Panc1 (cell line): ENCODE data around the gene GDI2. TPM values are rescaled to one million over a fixed set of nuclear protein-coding genes. Genes with fewer than 3 reads are reported as not detected.
"Not testable (repeated sequence)": the region's sequence is repeated elsewhere in the genome, so short reads cannot be mapped to it uniquely, and the experiment has no call there.

Experiments used
- ATAC-seq: fragments of 200-7000 bp; cut with Tn5 transposase; 2 replicates; pipeline ENCODE4 v1.9.1; 2020; ENCODE audit warnings: mild to moderate bottlenecking, moderate library complexity
- BruUV-seq: library from RNA; stranded (reverse); fragments of 400-500 nt; replicated peaks from 2 replicates; lab custom pipeline; 2021; lab: Mats Ljungman, UMichigan
- CTCF ChIA-PET: fragments of 300-600 bp; sonication (Branson Sonifier 250); formaldehyde crosslinking; loops from one replicate; lab custom pipeline; 2022; ENCODE audit warnings: antibody characterized with exemption; lab: Charles Lee
- POLR2A ChIA-PET: fragments of 300-600 bp; sonication (Branson Sonifier 250); formaldehyde crosslinking; loops from one replicate; lab custom pipeline; 2022; ENCODE audit warnings: antibody characterized with exemption; lab: Charles Lee
- DNase-seq: peaks from one replicate; pipeline ENCODE4 v3.0.0-alpha.2; 2010; ENCODE audit warnings: low read depth, low spot score
- H3K27ac ChIP-seq: 2 replicates; pipeline ENCODE4 v1.5.1; 2011; ENCODE audit warnings: mild to moderate bottlenecking, low read length, inconsistent platforms
- H3K27me3 ChIP-seq: fragments of 200-500 bp; sonication (Bioruptor generic); 2 replicates; pipeline ENCODE4 v1.6.0; 2014; ENCODE audit warnings: low read length, inconsistent platforms; ENCODE audit not compliant: control insufficient read depth, insufficient read depth
- H3K36me3 ChIP-seq: fragments of 200-500 bp; sonication (Bioruptor generic); 2 replicates; pipeline ENCODE4 v1.5.1; 2014; ENCODE audit warnings: inconsistent platforms, mild to moderate bottlenecking, low read length, moderate library complexity; ENCODE audit not compliant: control insufficient read depth, insufficient read depth
- H3K4me1 ChIP-seq: 2 replicates; pipeline ENCODE4 v1.5.1; 2011; ENCODE audit warnings: inconsistent platforms, mild to moderate bottlenecking, low read length, moderate library complexity; ENCODE audit not compliant: control insufficient read depth, insufficient read depth
- H3K4me3 ChIP-seq, 2 experiments: 2 replicates each; pipeline ENCODE4 v1.5.1; 2011 to 2012; ENCODE audit warnings: low read depth in 2 of 2, low read length in 2 of 2, mild to moderate bottlenecking in 2 of 2, inconsistent platforms in 1 of 2, moderate library complexity in 1 of 2
- H3K9me3 ChIP-seq: fragments of 200-500 bp; sonication (Bioruptor generic); 2 replicates; pipeline ENCODE4 v1.5.1; 2014; ENCODE audit warnings: low read depth, mild to moderate bottlenecking, inconsistent platforms, low read length, moderate library complexity; ENCODE audit not compliant: control insufficient read depth, insufficient read depth
- CTCF ChIP-seq: fragments of 450-650 bp; IDR thresholded peaks from 2 replicates; pipeline ENCODE4 v1.5.1; 2017; ENCODE audit warnings: mild to moderate bottlenecking
- POLR2AphosphoS5 ChIP-seq: IDR thresholded peaks from 2 replicates; pipeline ENCODE4 v1.6.1; 2012; ENCODE audit warnings: mild to moderate bottlenecking, low read depth, low read length, moderate library complexity
- SIN3A ChIP-seq: IDR thresholded peaks from 2 replicates; pipeline ENCODE4 v1.6.1; 2012; ENCODE audit warnings: low read depth, mild to moderate bottlenecking, low read length, moderate library complexity, borderline replicate concordance; ENCODE audit not compliant: insufficient read depth
- TCF7L2 ChIP-seq: IDR thresholded peaks from 2 replicates; pipeline ENCODE4 v1.6.1; 2011; ENCODE audit warnings: mild to moderate bottlenecking, low read depth, low read length, inconsistent platforms
- in situ Hi-C: cut with HindIII; loops from 2 replicates; pipeline ENCODE4 v1.10.0; 2016; ENCODE audit warnings: low sequenced_read_pairs, low pct_unique_long_range_greater_than_20kb
- intact Hi-C: fragments of 100-400 bp; cut with micrococcal nuclease; formaldehyde crosslinking; loops from one replicate; pipeline ENCODE4 v1.10.0; 2022; ENCODE audit not compliant: unreplicated experiment
- total RNA-seq: library from RNA; stranded (reverse); gene quantifications from one replicate; pipeline ENCODE4 v1.2.1, GENCODE V29; 2021; ENCODE audit not compliant: unreplicated experiment
- TF ChIP-seq, protein P1 (sequence below), 2 experiments: IDR thresholded peaks; 2 replicates each; pipeline ENCODE4 v1.6.1; 2011 to 2012; ENCODE audit warnings: low read depth in 2 of 2, control low read depth in 1 of 2, low read length in 1 of 2, mild to moderate bottlenecking in 1 of 2, moderate library complexity in 1 of 2; ENCODE audit not compliant: insufficient read depth in 1 of 2

The GDI2 gene
- total RNA-seq, 1 experiment from 2014 or later = 130 TPM

- 0 out of 2 replicates have a peak, but pooled peaks cover 3% of the 10 kb centered on the region for H3K4me1 ChIP-seq
- H3K27me3 ChIP-seq = no peaks in the 10 kb centered on the region
- H3K4me3 ChIP-seq = no peak overlapping the region
- no peaks in the 10 kb centered on the region for H3K9me3 ChIP-seq
- no TSS peak for BruUV-seq
- H3K27ac ChIP-seq = no peak overlapping the region
- CTCF ChIA-PET = no interaction called here
- H3K36me3 ChIP-seq = no peaks in the 10 kb centered on the region
- POLR2A ChIA-PET = no interaction called here
- ATAC-seq (no peak), DNase-seq (no peak)
- in situ Hi-C loops (no loop called here), intact Hi-C loops (no loop called here)
- TF ChIP-seq CTCF = no peak
- no peak for TF ChIP-seq POLR2AphosphoS5
- TF ChIP-seq TCF7L2 = no peak
- TF ChIP-seq, protein P1, sequence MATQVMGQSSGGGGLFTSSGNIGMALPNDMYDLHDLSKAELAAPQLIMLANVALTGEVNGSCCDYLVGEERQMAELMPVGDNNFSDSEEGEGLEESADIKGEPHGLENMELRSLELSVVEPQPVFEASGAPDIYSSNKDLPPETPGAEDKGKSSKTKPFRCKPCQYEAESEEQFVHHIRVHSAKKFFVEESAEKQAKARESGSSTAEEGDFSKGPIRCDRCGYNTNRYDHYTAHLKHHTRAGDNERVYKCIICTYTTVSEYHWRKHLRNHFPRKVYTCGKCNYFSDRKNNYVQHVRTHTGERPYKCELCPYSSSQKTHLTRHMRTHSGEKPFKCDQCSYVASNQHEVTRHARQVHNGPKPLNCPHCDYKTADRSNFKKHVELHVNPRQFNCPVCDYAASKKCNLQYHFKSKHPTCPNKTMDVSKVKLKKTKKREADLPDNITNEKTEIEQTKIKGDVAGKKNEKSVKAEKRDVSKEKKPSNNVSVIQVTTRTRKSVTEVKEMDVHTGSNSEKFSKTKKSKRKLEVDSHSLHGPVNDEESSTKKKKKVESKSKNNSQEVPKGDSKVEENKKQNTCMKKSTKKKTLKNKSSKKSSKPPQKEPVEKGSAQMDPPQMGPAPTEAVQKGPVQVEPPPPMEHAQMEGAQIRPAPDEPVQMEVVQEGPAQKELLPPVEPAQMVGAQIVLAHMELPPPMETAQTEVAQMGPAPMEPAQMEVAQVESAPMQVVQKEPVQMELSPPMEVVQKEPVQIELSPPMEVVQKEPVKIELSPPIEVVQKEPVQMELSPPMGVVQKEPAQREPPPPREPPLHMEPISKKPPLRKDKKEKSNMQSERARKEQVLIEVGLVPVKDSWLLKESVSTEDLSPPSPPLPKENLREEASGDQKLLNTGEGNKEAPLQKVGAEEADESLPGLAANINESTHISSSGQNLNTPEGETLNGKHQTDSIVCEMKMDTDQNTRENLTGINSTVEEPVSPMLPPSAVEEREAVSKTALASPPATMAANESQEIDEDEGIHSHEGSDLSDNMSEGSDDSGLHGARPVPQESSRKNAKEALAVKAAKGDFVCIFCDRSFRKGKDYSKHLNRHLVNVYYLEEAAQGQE (IDR thresholded peaks at IDR 0.05; ENCODE audit: insufficient read depth in 1 of 2, low read depth in 2 of 2, low read length in 1 of 2) = no peak
- TF ChIP-seq SIN3A = no peak
Observed at GRCh38 chr10:5841965-5842364, 28.7 kb upstream of the GDI2 start.

DNA sequence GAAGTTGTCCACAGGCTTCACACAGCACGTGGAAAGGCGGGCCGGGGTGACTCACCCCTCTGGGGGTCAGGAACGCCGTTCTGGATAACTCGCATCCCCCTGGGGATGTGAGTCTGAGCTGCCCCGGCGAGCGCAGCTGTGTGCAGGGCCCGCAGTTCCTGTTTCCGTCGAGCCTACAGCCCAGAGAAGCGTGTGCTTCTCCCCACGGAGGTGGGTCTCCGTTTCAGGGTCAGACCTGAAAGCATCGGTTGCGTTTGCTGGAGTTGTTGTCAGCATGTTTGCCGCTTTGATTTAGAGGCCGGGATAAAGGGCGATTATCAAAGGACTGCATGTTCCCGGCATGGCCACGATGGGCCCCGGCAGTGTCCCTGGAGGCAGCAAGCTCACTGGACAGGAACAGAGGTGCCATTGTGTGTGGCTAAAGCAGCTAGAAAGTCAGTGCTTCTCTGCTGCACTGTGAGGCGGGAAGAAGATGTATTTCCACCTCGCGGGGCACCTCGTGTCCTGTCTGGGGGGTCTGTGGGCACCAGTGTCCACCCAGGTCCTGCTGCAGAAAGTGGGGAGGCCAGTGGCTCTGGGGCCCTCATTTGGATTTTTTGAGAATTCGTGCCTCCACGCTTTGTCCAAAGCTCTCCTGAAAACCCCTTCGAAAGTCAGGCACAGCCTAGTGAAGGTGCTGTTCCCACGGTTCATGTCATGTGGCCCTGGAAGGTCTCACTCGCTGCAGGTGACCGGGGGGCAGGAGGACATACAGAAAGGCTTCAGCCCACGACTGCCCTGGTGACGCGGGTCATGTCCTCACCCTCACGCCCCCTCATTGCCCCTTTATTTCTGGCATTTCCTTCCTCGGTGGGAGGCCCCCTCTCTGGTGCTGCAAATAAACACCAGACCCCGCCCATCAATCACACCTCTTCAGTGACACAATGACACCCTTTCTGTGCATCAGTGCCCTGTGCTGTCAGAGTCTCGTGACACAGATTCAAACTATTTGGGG lies 27.4 kb upstream of the GDI2 start:
- TF ChIP-seq TCF7L2 = no peak
- TF ChIP-seq CTCF = no peak
- TF ChIP-seq POLR2AphosphoS5 = no peak
- Histone ChIP-seq H3K27ac (no peak overlapping the region), H3K27me3 (no peaks in the 10 kb centered on the region), H3K9me3 (no peaks in the 10 kb centered on the region), H3K4me1 (0 out of 2 replicates have a peak, but pooled peaks cover 3% of the 10 kb centered on the region), H3K36me3 (no peaks in the 10 kb centered on the region), H3K4me3 (no peak overlapping the region)
- ATAC-seq = peak; percentile 75; the same call in 1 of the 2 replicates
- intact Hi-C loops (no loop called here), in situ Hi-C loops (no loop called here)
- DNase-seq = no peak
- ChIA-PET POLR2A (no interaction called here), CTCF (interaction anchor here (0.6 kb wide), 1 partner anchor 155 kb away, joined by 3 read pairs; no protein-coding TSS in a partner anchor)
- BruUV-seq = no TSS peak

- in situ Hi-C loops, CTCF ChIA-PET, POLR2A ChIA-PET: not testable (repeated sequence)
Observed at GRCh38 chr10:5836181-5836580, 22.9 kb upstream of the GDI2 start.

More at GRCh38 chr10:5836181-5836580, 22.9 kb upstream of the GDI2 start:
- DNase-seq, H3K27me3 ChIP-seq, H3K4me1 ChIP-seq, H3K36me3 ChIP-seq, intact Hi-C loops, H3K4me3 ChIP-seq, H3K9me3 ChIP-seq, ATAC-seq, H3K27ac ChIP-seq, BruUV-seq: not testable (repeated sequence)
